ENCODE results near the gene DNPH1. TPM values are rescaled to one million over a fixed set of nuclear protein-coding genes. Genes with fewer than 3 reads are reported as not detected.

Gene DNPH1
- total and polyA plus RNA-seq, 2 of the 8 experiments (the other 6 are each of a cell fraction or from before 2014, with no cell fraction given): 33.9 to 134 TPM

GRCh38 chr6:43242908-43243663 is 13.8 kb upstream of the DNPH1 start, which contains the start of gene TTBK1:
TSS of gene TTBK1 (plus strand) at chr6:43243481. CDS start at chr6:43246661, 3,180 bp downstream.
- peaks cover 0 to 4% of the 10 kb centered on the region in 2 experiments for H4K20me1 ChIP-seq (replicated peaks in 1 of 2; ENCODE audit: control insufficient read depth in 1 of 2, insufficient read depth in 2 of 2, low read length in 2 of 2)
- CTCF ChIA-PET (ENCODE audit: partially characterized antibody): interaction anchor here (3.3 kb wide), 1 partner anchor 14 kb away, joined by 17 read pairs; the partner anchor contains the start of gene DNPH1
- 22 to 100% methylated on average over 2 to 20 of the region's 47 CpGs for WGBS, 2 experiments (ENCODE audit: extremely low coverage in 1 of 2, insufficient coverage in 1 of 2, insufficient read length in 1 of 2, insufficient replicate concordance in 2 of 2, low coverage in 1 of 2, low lambda C conversion rate in 2 of 2, missing lambda C conversion rate in 1 of 2)
- peak within 1 kb of the TSS; percentile 25 to 69; a peak in 3 of 4 replicates for H3K4me2 ChIP-seq (ENCODE audit: insufficient read depth in 1 of 2, low read depth in 2 of 2, low read length in 2 of 2)
- no peaks in the 10 kb centered on the region for H3K79me2 ChIP-seq (ENCODE audit: control insufficient read depth in 1 of 2, insufficient read depth in 2 of 2, low read length in 2 of 2)
- H3K18ac ChIP-seq (ENCODE audit: extremely low read depth, low read length): no peak within 1 kb of the TSS
- no peak within 1 kb of the TSS for H3K23ac ChIP-seq (ENCODE audit: insufficient read length)
- no peak within 1 kb of the TSS for H3K4ac ChIP-seq (replicated peaks; ENCODE audit: insufficient read length, low read depth, low read length)
- H3K9ac ChIP-seq (replicated peaks in 1 of 4; ENCODE audit: extremely low read depth in 1 of 4, low read depth in 3 of 4, low read length in 3 of 4): no peak within 1 kb of the TSS
- peaks cover 12% of the 10 kb centered on the region; the same call in 1 of the 2 replicates for H3K23me2 ChIP-seq (ENCODE audit: low read depth, low read length)
- no peak within 1 kb of the TSS for H2AK5ac ChIP-seq (ENCODE audit: low read depth, low read length)
- no peak within 1 kb of the TSS for H2BK15ac ChIP-seq (ENCODE audit: low read length)
- peaks cover 2 to 8% (median 5%) of the 10 kb centered on the region in 4 experiments for H3K4me1 ChIP-seq (replicated peaks in 1 of 4; ENCODE audit: control insufficient read depth in 3 of 4, insufficient read depth in 4 of 4, low read length in 3 of 4)
- H4K91ac ChIP-seq (replicated peaks; ENCODE audit: insufficient read length, low read length): no peak within 1 kb of the TSS
- H3K36me3 ChIP-seq (ENCODE audit: control insufficient read depth in 2 of 4, insufficient read depth in 4 of 4, low read length in 3 of 4): no peaks in the 10 kb centered on the region
- H2BK120ac ChIP-seq (replicated peaks; ENCODE audit: low read depth, low read length): no peak within 1 kb of the TSS
- no peak within 1 kb of the TSS for H3K14ac ChIP-seq (ENCODE audit: insufficient read length)
- DNase-seq (ENCODE audit: low read depth in 1 of 2, low spot score in 2 of 2) (peak in 1 of 2 experiments; percentile 83), FAIRE-seq (no peak)
- peak within 1 kb of the TSS; percentile 12 to 46 (median 30) for H3K4me3 ChIP-seq (ENCODE audit: extremely low read depth in 1 of 4, insufficient read depth in 2 of 4, low read depth in 3 of 4, low read length in 4 of 4)
- H2BK12ac ChIP-seq (ENCODE audit: low read depth, low read length): peak within 1 kb of the TSS; percentile 50; the same call in 1 of the 2 replicates
- H4K8ac ChIP-seq (ENCODE audit: extremely low read depth, insufficient read depth, low read length): peak within 1 kb of the TSS; percentile 43; the same call in 1 of the 2 replicates
- H3K27ac ChIP-seq (ENCODE audit: low read depth, low read length): no peak within 1 kb of the TSS
- no peaks in the 10 kb centered on the region for H3K9me3 ChIP-seq (ENCODE audit: insufficient read depth in 2 of 2, low read depth in 1 of 2, low read length in 1 of 2)
- H3K27me3 ChIP-seq (replicated peaks in 1 of 4; ENCODE audit: control insufficient read depth in 3 of 4, extremely low read depth in 1 of 4, insufficient read depth in 3 of 4, low read length in 3 of 4): peaks cover 13 to 51% (median 43%) of the 10 kb centered on the region in 4 experiments
- H3K56ac ChIP-seq (replicated peaks; ENCODE audit: insufficient read length, low read depth, low read length): no peak within 1 kb of the TSS
- H4K5ac ChIP-seq (ENCODE audit: insufficient read length, low read depth, low read length): no peak within 1 kb of the TSS
- POLR2A ChIA-PET (ENCODE audit: partially characterized antibody): no interaction called here
- no peak within 1 kb of the TSS for H2BK5ac ChIP-seq (ENCODE audit: low read depth, low read length)
- no peak within 1 kb of the TSS for H2AFZ ChIP-seq (ENCODE audit: low read length)
- no peak within 1 kb of the TSS for H2BK20ac ChIP-seq (ENCODE audit: low read length)
- no peaks in the 10 kb centered on the region for H3K79me1 ChIP-seq (ENCODE audit: low read depth, low read length)
- TF ChIP-seq RNF2 (IDR thresholded peaks at IDR 0.05; ENCODE audit: borderline replicate concordance, low read depth, low read length, missing control alignments, poor library complexity, severe bottlenecking) (no peak), TBP (IDR thresholded peaks at IDR 0.05; ENCODE audit: low read depth, low read length) (no peak), KDM1A (IDR thresholded peaks at IDR 0.05; ENCODE audit: borderline replicate concordance, low read length) (peak; percentile 88), BCL11A (IDR thresholded peaks at IDR 0.05; ENCODE audit: low read depth in 2 of 2, low read length in 2 of 2) (no peak)
- TF ChIP-seq, protein P1, sequence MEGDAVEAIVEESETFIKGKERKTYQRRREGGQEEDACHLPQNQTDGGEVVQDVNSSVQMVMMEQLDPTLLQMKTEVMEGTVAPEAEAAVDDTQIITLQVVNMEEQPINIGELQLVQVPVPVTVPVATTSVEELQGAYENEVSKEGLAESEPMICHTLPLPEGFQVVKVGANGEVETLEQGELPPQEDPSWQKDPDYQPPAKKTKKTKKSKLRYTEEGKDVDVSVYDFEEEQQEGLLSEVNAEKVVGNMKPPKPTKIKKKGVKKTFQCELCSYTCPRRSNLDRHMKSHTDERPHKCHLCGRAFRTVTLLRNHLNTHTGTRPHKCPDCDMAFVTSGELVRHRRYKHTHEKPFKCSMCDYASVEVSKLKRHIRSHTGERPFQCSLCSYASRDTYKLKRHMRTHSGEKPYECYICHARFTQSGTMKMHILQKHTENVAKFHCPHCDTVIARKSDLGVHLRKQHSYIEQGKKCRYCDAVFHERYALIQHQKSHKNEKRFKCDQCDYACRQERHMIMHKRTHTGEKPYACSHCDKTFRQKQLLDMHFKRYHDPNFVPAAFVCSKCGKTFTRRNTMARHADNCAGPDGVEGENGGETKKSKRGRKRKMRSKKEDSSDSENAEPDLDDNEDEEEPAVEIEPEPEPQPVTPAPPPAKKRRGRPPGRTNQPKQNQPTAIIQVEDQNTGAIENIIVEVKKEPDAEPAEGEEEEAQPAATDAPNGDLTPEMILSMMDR (IDR thresholded peaks at IDR 0.05; ENCODE audit: control extremely low read depth in 1 of 3, insufficient read depth in 1 of 3, low read depth in 1 of 3, low read length in 3 of 3): no peak
